Measurements from ENCODE around the gene KDSR. TPM values are rescaled to one million over a fixed set of nuclear protein-coding genes. Genes with fewer than 3 reads are reported as not detected.

The KDSR gene
- total RNA-seq, 1 donor from 2014 or later, result 31.3 TPM

- Histone ChIP-seq H3K4me3 (no peak overlapping the region), H3K27me3 (ENCODE audit: low read depth) (no peaks in the 10 kb centered on the region), H3K4me1 (peaks cover 52% of the 10 kb centered on the region), H3K27ac (replicated peaks) (peak overlapping the region; percentile 21), H3K36me3 (no peaks in the 10 kb centered on the region), H3K9me3 (replicated peaks) (no peaks in the 10 kb centered on the region)
- no peak for TF ChIP-seq CTCF (IDR thresholded peaks at IDR 0.05; ENCODE audit: borderline replicate concordance)
- DNase-seq, result no peak
- intact Hi-C loops (cut with micrococcal nuclease), result no loop called here
These were observed 76.7 kb downstream of the KDSR start for GRCh38 chr18:63290166-63290820.

GRCh38 chr18:63288311-63288710, 78.7 kb downstream of the KDSR start:
- Histone ChIP-seq H3K27ac (replicated peaks) (peak overlapping the region; percentile 12), H3K4me3 (no peak overlapping the region), H3K27me3 (ENCODE audit: low read depth) (no peaks in the 10 kb centered on the region), H3K9me3 (replicated peaks) (no peaks in the 10 kb centered on the region), H3K36me3 (no peaks in the 10 kb centered on the region), H3K4me1 (peaks cover 42% of the 10 kb centered on the region)
- intact Hi-C loops (cut with micrococcal nuclease), result no loop called here
- no peak for DNase-seq
- TF ChIP-seq CTCF (IDR thresholded peaks at IDR 0.05; ENCODE audit: borderline replicate concordance), result no peak

GRCh38 chr18:63287691-63288220, 79.2 kb downstream of the KDSR start:
- DNase-seq, result no peak
- no peaks in the 10 kb centered on the region for H3K27me3 ChIP-seq (ENCODE audit: low read depth)
- intact Hi-C loops (cut with micrococcal nuclease), result no loop called here
- H3K36me3 ChIP-seq, result no peaks in the 10 kb centered on the region
- H3K9me3 ChIP-seq (replicated peaks), result no peaks in the 10 kb centered on the region
- H3K27ac ChIP-seq (replicated peaks), result peak overlapping the region; percentile 12
- TF ChIP-seq CTCF (IDR thresholded peaks at IDR 0.05; ENCODE audit: borderline replicate concordance), result no peak
- peaks cover 37% of the 10 kb centered on the region for H3K4me1 ChIP-seq
- no peak overlapping the region for H3K4me3 ChIP-seq

GRCh38 chr18:63286926-63287325, 80.1 kb downstream of the KDSR start:
- Histone ChIP-seq H3K4me1 (peaks cover 30% of the 10 kb centered on the region), H3K36me3 (no peaks in the 10 kb centered on the region), H3K4me3 (no peak overlapping the region), H3K27me3 (ENCODE audit: low read depth) (no peaks in the 10 kb centered on the region), H3K9me3 (replicated peaks) (no peaks in the 10 kb centered on the region), H3K27ac (replicated peaks) (peak overlapping the region; percentile 12)
- intact Hi-C loops (cut with micrococcal nuclease), result no loop called here
- TF ChIP-seq CTCF (IDR thresholded peaks at IDR 0.05; ENCODE audit: borderline replicate concordance), result no peak
- no peak for DNase-seq

- no peak for DNase-seq
- Histone ChIP-seq H3K4me3 (no peak overlapping the region), H3K4me1 (peaks cover 17% of the 10 kb centered on the region), H3K27me3 (ENCODE audit: low read depth) (no peaks in the 10 kb centered on the region), H3K36me3 (no peaks in the 10 kb centered on the region), H3K27ac (replicated peaks) (no peak overlapping the region), H3K9me3 (replicated peaks) (no peaks in the 10 kb centered on the region)
- intact Hi-C loops (cut with micrococcal nuclease), result no loop called here
- TF ChIP-seq CTCF (IDR thresholded peaks at IDR 0.05; ENCODE audit: borderline replicate concordance), result no peak
These were observed 81.9 kb downstream of the KDSR start for GRCh38 chr18:63284827-63285733.

Measured in left ventricle myocardium inferior (tissue), 1 donor.